Measurements from ENCODE around the gene CTAG2.
"Not testable (repeated sequence)": the region's sequence is repeated elsewhere in the genome, so short reads cannot be mapped to it uniquely, and the experiment has no call there.

GRCh38 chrX:154641740-154642139 lies 11.6 kb downstream of the CTAG2 start:
- TF ChIP-seq POLR2AphosphoS5 (IDR thresholded peaks at IDR 0.05; ENCODE audit: insufficient read depth in 1 of 2, low read depth in 1 of 2); CTCF (IDR thresholded peaks at IDR 0.05); POLR2A (IDR thresholded peaks at IDR 0.05): not testable (repeated sequence)

Data from vagina (tissue), 2 donors.